ENCODE measurements around the gene STK17A.

The STK17A gene

GRCh38 chr7:43538404-43538771, 44.5 kb upstream of the STK17A start:
- TF ChIP-seq, protein P1, sequence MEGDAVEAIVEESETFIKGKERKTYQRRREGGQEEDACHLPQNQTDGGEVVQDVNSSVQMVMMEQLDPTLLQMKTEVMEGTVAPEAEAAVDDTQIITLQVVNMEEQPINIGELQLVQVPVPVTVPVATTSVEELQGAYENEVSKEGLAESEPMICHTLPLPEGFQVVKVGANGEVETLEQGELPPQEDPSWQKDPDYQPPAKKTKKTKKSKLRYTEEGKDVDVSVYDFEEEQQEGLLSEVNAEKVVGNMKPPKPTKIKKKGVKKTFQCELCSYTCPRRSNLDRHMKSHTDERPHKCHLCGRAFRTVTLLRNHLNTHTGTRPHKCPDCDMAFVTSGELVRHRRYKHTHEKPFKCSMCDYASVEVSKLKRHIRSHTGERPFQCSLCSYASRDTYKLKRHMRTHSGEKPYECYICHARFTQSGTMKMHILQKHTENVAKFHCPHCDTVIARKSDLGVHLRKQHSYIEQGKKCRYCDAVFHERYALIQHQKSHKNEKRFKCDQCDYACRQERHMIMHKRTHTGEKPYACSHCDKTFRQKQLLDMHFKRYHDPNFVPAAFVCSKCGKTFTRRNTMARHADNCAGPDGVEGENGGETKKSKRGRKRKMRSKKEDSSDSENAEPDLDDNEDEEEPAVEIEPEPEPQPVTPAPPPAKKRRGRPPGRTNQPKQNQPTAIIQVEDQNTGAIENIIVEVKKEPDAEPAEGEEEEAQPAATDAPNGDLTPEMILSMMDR (IDR thresholded peaks at IDR 0.05; ENCODE audit: low read depth, low read length, missing control alignments), result no peak
- DNase-seq (ENCODE audit: extremely low read depth, low read depth), result no peak
- no peak overlapping the region for H3K4me3 ChIP-seq (replicated peaks; ENCODE audit: low read depth, low read length)

GRCh38 chr7:43540471-43540870, 42.4 kb upstream of the STK17A start:
- DNase-seq (ENCODE audit: extremely low read depth, low read depth), result no peak
- H3K4me3 ChIP-seq (replicated peaks; ENCODE audit: low read depth, low read length), result no peak overlapping the region
- TF ChIP-seq, protein P1 (IDR thresholded peaks at IDR 0.05; ENCODE audit: low read depth, low read length, missing control alignments), result no peak

GRCh38 chr7:43542716-43543115, 40.2 kb upstream of the STK17A start:
- H3K4me3 ChIP-seq (replicated peaks; ENCODE audit: low read depth, low read length), result no peak overlapping the region
- DNase-seq (ENCODE audit: extremely low read depth, low read depth), result no peak
- TF ChIP-seq, protein P1 (IDR thresholded peaks at IDR 0.05; ENCODE audit: low read depth, low read length, missing control alignments), result no peak

- no peak overlapping the region for H3K4me3 ChIP-seq (replicated peaks; ENCODE audit: low read depth, low read length)
- DNase-seq (ENCODE audit: extremely low read depth, low read depth), result no peak
- TF ChIP-seq, protein P1 (IDR thresholded peaks at IDR 0.05; ENCODE audit: low read depth, low read length, missing control alignments), result no peak
These were observed 36.7 kb upstream of the STK17A start for GRCh38 chr7:43546231-43546630.

GRCh38 chr7:43550427-43550826, 32.5 kb upstream of the STK17A start:
- DNase-seq (ENCODE audit: extremely low read depth, low read depth), result no peak
- TF ChIP-seq, protein P1 (IDR thresholded peaks at IDR 0.05; ENCODE audit: low read depth, low read length, missing control alignments), result no peak
- H3K4me3 ChIP-seq (replicated peaks; ENCODE audit: low read depth, low read length), result no peak overlapping the region

- DNase-seq (ENCODE audit: extremely low read depth, low read depth), result no peak
- no peak overlapping the region for H3K4me3 ChIP-seq (replicated peaks; ENCODE audit: low read depth, low read length)
- TF ChIP-seq, protein P1 (IDR thresholded peaks at IDR 0.05; ENCODE audit: low read depth, low read length, missing control alignments), result no peak
These were observed 30.8 kb upstream of the STK17A start for GRCh38 chr7:43552122-43552521.

- no peak for DNase-seq (ENCODE audit: extremely low read depth, low read depth)
- TF ChIP-seq, protein P1 (IDR thresholded peaks at IDR 0.05; ENCODE audit: low read depth, low read length, missing control alignments), result no peak
- H3K4me3 ChIP-seq (replicated peaks; ENCODE audit: low read depth, low read length), result no peak overlapping the region
These were observed 28.9 kb upstream of the STK17A start for GRCh38 chr7:43553999-43554398.
